H1 (cell line): Measurements from ENCODE around the gene GPX5. TPM values are rescaled to one million over a fixed set of nuclear protein-coding genes. Genes with fewer than 3 reads are reported as not detected.

Experiments
- CTCF ChIA-PET: fragments of 300-600 bp; sonication (Branson Sonifier 250); formaldehyde crosslinking; loops from one replicate; lab custom pipeline; 2021; ENCODE audit not compliant: partially characterized antibody; lab: Charles Lee
- POLR2A ChIA-PET: fragments of 300-600 bp; sonication (Branson Sonifier 250); formaldehyde crosslinking; loops from one replicate; lab custom pipeline; 2021; ENCODE audit warnings: inconsistent platforms; ENCODE audit not compliant: partially characterized antibody; lab: Charles Lee
- DNase-seq, 2 experiments: peaks; one replicate each; pipeline versions ENCODE4 v3.0.0 to v3.0.0-alpha.2; 2010 to 2022; ENCODE audit warnings: low spot score in 2 of 2, low read depth in 1 of 2, mixed read lengths in 1 of 2
- FAIRE-seq: peaks from 2 replicates; lab custom pipeline; 2011; peaks lifted over from hg19 to GRCh38; lab: Jason Lieb, UNC
- H2AFZ ChIP-seq: 2 replicates; pipeline ENCODE4 v1.8.1; 2012; ENCODE audit warnings: low read length, inconsistent platforms
- H2AK5ac ChIP-seq: 2 replicates; pipeline ENCODE4 v1.6.1; 2013; ENCODE audit warnings: low read depth, low read length
- H2BK120ac ChIP-seq: replicated peaks from 2 replicates; pipeline ENCODE3; 2013; ENCODE audit warnings: low read depth, low read length, inconsistent platforms
- H2BK12ac ChIP-seq: 2 replicates; pipeline ENCODE4 v1.6.1; 2013; ENCODE audit warnings: low read depth, low read length
- H2BK15ac ChIP-seq: 2 replicates; pipeline ENCODE4 v1.6.1; 2013; ENCODE audit warnings: low read length
- H2BK20ac ChIP-seq: 2 replicates; pipeline ENCODE4 v1.6.1; 2013; ENCODE audit warnings: low read length
- H2BK5ac ChIP-seq: 2 replicates; pipeline ENCODE4 v1.6.1; 2013; ENCODE audit warnings: low read depth, low read length
- H3K14ac ChIP-seq: 2 replicates; pipeline ENCODE4 v1.6.1; 2013; ENCODE audit warnings: inconsistent platforms; ENCODE audit not compliant: insufficient read length
- H3K18ac ChIP-seq: 2 replicates; pipeline ENCODE4 v1.6.1; 2013; ENCODE audit warnings: low read length; ENCODE audit errors: extremely low read depth
- H3K23ac ChIP-seq: 2 replicates; pipeline ENCODE4 v1.6.1; 2013; ENCODE audit warnings: inconsistent platforms; ENCODE audit not compliant: insufficient read length
- H3K23me2 ChIP-seq: 2 replicates; pipeline ENCODE4 v1.6.1; 2013; ENCODE audit warnings: low read depth, low read length
- H3K27ac ChIP-seq: 2 replicates; pipeline ENCODE4 v1.6.1; 2011; ENCODE audit warnings: low read depth, low read length, inconsistent platforms
- H3K27me3 ChIP-seq, 4 experiments: replicated peaks in 1 of 4; 1 replicate in 1 of 4; 2 replicates in 3 of 4; pipeline versions ENCODE4 v1.6.1 to v1.8.1; 2011 to 2013; ENCODE audit warnings: low read length in 3 of 4, mild to moderate bottlenecking in 3 of 4, inconsistent platforms in 2 of 4, mixed read lengths in 2 of 4, moderate library complexity in 1 of 4; ENCODE audit not compliant: control insufficient read depth in 3 of 4, insufficient read depth in 3 of 4; ENCODE audit errors: extremely low read depth in 1 of 4
- H3K36me3 ChIP-seq, 4 experiments: 2 replicates each; pipeline versions ENCODE4 v1.6.1 to v1.8.1; 2011 to 2013; ENCODE audit warnings: mild to moderate bottlenecking in 4 of 4, low read length in 3 of 4, moderate library complexity in 2 of 4, control low read depth in 1 of 4, inconsistent platforms in 1 of 4; ENCODE audit not compliant: insufficient read depth in 4 of 4, control insufficient read depth in 2 of 4
- H3K4ac ChIP-seq: replicated peaks from 2 replicates; pipeline ENCODE3; 2013; ENCODE audit warnings: low read length, low read depth, mixed read lengths, inconsistent platforms; ENCODE audit not compliant: insufficient read length
- H3K4me1 ChIP-seq, 4 experiments: replicated peaks in 1 of 4; 1 replicate in 1 of 4; 2 replicates in 3 of 4; pipeline versions ENCODE4 v1.6.1 to v1.8.1; 2011 to 2013; ENCODE audit warnings: low read length in 3 of 4, inconsistent platforms in 2 of 4, mixed read lengths in 1 of 4; ENCODE audit not compliant: insufficient read depth in 4 of 4, control insufficient read depth in 3 of 4
- H3K4me2 ChIP-seq, 2 experiments: 2 replicates each; pipeline versions ENCODE4 v1.6.1 to v1.8.1; 2011 to 2013; ENCODE audit warnings: low read depth in 2 of 2, low read length in 2 of 2, control low read depth in 1 of 2, inconsistent platforms in 1 of 2, mild to moderate bottlenecking in 1 of 2; ENCODE audit not compliant: insufficient read depth in 1 of 2
- H3K4me3 ChIP-seq, 4 experiments: fragments of 200-600, 300-600 bp in 1 of 4; sonication (generic), shearing (Covaris generic), sonication (Bioruptor Twin) in 1 of 4; 2 replicates each; pipeline versions ENCODE4 v1.5.1 to v1.8.1; 2011 to 2016; ENCODE audit warnings: low read length in 4 of 4, low read depth in 3 of 4, control low read depth in 2 of 4, inconsistent platforms in 2 of 4, mild to moderate bottlenecking in 2 of 4, mixed read lengths in 1 of 4, moderate library complexity in 1 of 4; ENCODE audit not compliant: insufficient read depth in 2 of 4; ENCODE audit errors: extremely low read depth in 1 of 4
- H3K56ac ChIP-seq: replicated peaks from 2 replicates; pipeline ENCODE3; 2013; ENCODE audit warnings: low read depth, mild to moderate bottlenecking, mixed read lengths, low read length, inconsistent platforms; ENCODE audit not compliant: insufficient read length
- H3K79me1 ChIP-seq: 2 replicates; pipeline ENCODE4 v1.6.1; 2013; ENCODE audit warnings: low read depth, low read length, control low read depth
- H3K79me2 ChIP-seq, 2 experiments: 2 replicates each; pipeline versions ENCODE4 v1.6.1 to v1.8.1; 2012 to 2013; ENCODE audit warnings: low read length in 2 of 2, mild to moderate bottlenecking in 2 of 2, inconsistent platforms in 1 of 2; ENCODE audit not compliant: insufficient read depth in 2 of 2, control insufficient read depth in 1 of 2
- H3K9ac ChIP-seq, 4 experiments: replicated peaks in 1 of 4; 1 replicate in 1 of 4; 2 replicates in 3 of 4; pipeline versions ENCODE4 v1.6.1 to v1.8.1; 2011 to 2013; ENCODE audit warnings: low read depth in 3 of 4, low read length in 3 of 4, control low read depth in 2 of 4, mild to moderate bottlenecking in 2 of 4, moderate library complexity in 2 of 4, inconsistent platforms in 1 of 4; ENCODE audit errors: extremely low read depth in 1 of 4
- H3K9me3 ChIP-seq, 2 experiments: 2 replicates each; pipeline versions ENCODE4 v1.6.1 to v1.8.1; 2012 to 2013; ENCODE audit warnings: mild to moderate bottlenecking in 2 of 2, moderate library complexity in 2 of 2, control low read depth in 1 of 2, inconsistent platforms in 1 of 2, low read depth in 1 of 2, low read length in 1 of 2, mixed read lengths in 1 of 2; ENCODE audit not compliant: insufficient read depth in 2 of 2
- H4K20me1 ChIP-seq, 2 experiments: replicated peaks in 1 of 2; 2 replicates each; pipeline versions ENCODE3 to v1.8.1; 2011 to 2013; ENCODE audit warnings: inconsistent platforms in 2 of 2, low read length in 2 of 2, mild to moderate bottlenecking in 1 of 2; ENCODE audit not compliant: insufficient read depth in 2 of 2, control insufficient read depth in 1 of 2
- H4K5ac ChIP-seq: 2 replicates; pipeline ENCODE4 v1.6.1; 2013; ENCODE audit warnings: low read length, low read depth, mixed read lengths, inconsistent platforms; ENCODE audit not compliant: insufficient read length
- H4K8ac ChIP-seq: 2 replicates; pipeline ENCODE4 v1.8.0; 2013; ENCODE audit warnings: mild to moderate bottlenecking, moderate library complexity, low read length, inconsistent platforms; ENCODE audit not compliant: insufficient read depth; ENCODE audit errors: extremely low read depth
- H4K91ac ChIP-seq: replicated peaks from 2 replicates; pipeline ENCODE3; 2013; ENCODE audit warnings: low read length, mixed read lengths, inconsistent platforms; ENCODE audit not compliant: insufficient read length
- CTCF ChIP-seq, 3 experiments: IDR thresholded peaks; 1 replicate in 2 of 3; 2 replicates in 1 of 3; pipeline versions ENCODE4 v1.5.1 to v1.6.1; 2011; ENCODE audit warnings: low read length in 3 of 3, mild to moderate bottlenecking in 3 of 3, inconsistent platforms in 2 of 3, low read depth in 1 of 3, moderate library complexity in 1 of 3; ENCODE audit not compliant: insufficient read depth in 1 of 3; ENCODE audit errors: control extremely low read depth in 1 of 3
- EZH2 ChIP-seq: fragments of 200-600 bp; sonication (generic); IDR thresholded peaks from 2 replicates; pipeline ENCODE4 v1.7.1; 2012; ENCODE audit warnings: low read depth, mild to moderate bottlenecking, moderate library complexity, low read length, inconsistent platforms; ENCODE audit not compliant: severe bottlenecking
- HDAC2 ChIP-seq, 2 experiments: fragments of 300-600 bp in 1 of 2; sonication (generic) in 1 of 2; IDR thresholded peaks; 2 replicates each; pipeline ENCODE4 v1.6.1; 2011 to 2012; ENCODE audit warnings: low read depth in 2 of 2, low read length in 2 of 2, mild to moderate bottlenecking in 2 of 2, moderate library complexity in 2 of 2, borderline replicate concordance in 1 of 2, inconsistent platforms in 1 of 2
- HDAC6 ChIP-seq: IDR thresholded peaks from one replicate; pipeline ENCODE4 v1.7.1; 2012; ENCODE audit warnings: low read depth, mild to moderate bottlenecking, inconsistent platforms, low read length, moderate library complexity
- JUND ChIP-seq: IDR thresholded peaks from 2 replicates; pipeline ENCODE4 v1.6.1; 2011; ENCODE audit warnings: mild to moderate bottlenecking, improper control_type of control experiment, low read length
- NRF1 ChIP-seq: IDR thresholded peaks from 2 replicates; pipeline ENCODE4 v1.6.1; 2011; ENCODE audit warnings: mild to moderate bottlenecking, low read depth, low read length, improper control_type of control experiment
- SAP30 ChIP-seq: fragments of 300-600 bp; sonication (generic); IDR thresholded peaks from 2 replicates; pipeline ENCODE4 v1.7.1; 2012; ENCODE audit warnings: low read length, moderate library complexity, mild to moderate bottlenecking, inconsistent platforms; ENCODE audit not compliant: insufficient read depth, insufficient replicate concordance
- TAF7 ChIP-seq: optimal IDR thresholded peaks from 2 replicates; pipeline ENCODE3; 2011; ENCODE audit warnings: low read depth, mild to moderate bottlenecking, inconsistent platforms, low read length, moderate library complexity, borderline replicate concordance
- WGBS, 2 experiments: shearing (Covaris generic) in 1 of 2; methylation state at CpG; one replicate each; pipeline versions ENCODE4 v1.1.6 to v1.1.7; 2013 to 2015; ENCODE audit warnings: low lambda C conversion rate in 2 of 2, mixed read lengths in 2 of 2, inconsistent platforms in 1 of 2, low coverage in 1 of 2, missing lambda C conversion rate in 1 of 2; ENCODE audit not compliant: insufficient replicate concordance in 2 of 2, insufficient coverage in 1 of 2, insufficient read length in 1 of 2; ENCODE audit errors: extremely low coverage in 1 of 2, missing lambda C conversion rate in 1 of 2; 5-methylcytosine and 5-hydroxymethylcytosine counted together
- polyA plus RNA-seq, 7 experiments: library from polyadenylated mRNA; depleted of rRNA in 3 of 7; stranded (reverse) in 5 of 7; unstranded in 2 of 7; fragments of >200 nt in 5 of 7; fragments of 200-250 nt in 2 of 7; gene quantifications; 1 replicate in 5 of 7; 2 replicates in 1 of 7; 4 replicates in 1 of 7; pipeline versions ENCODE4 v1.2.1 to v1.2.3, GENCODE V29; 2011 to 2013; ENCODE audit warnings: missing spikeins in 2 of 7, mixed read lengths in 2 of 7
- total RNA-seq: library from RNA; stranded (reverse); fragmentation: NEBNext Ultra II Directional; extraction: Animal tissue kit (Norgen Biotek cat#: 25700); gene quantifications from 2 replicates; pipeline ENCODE4 v1.2.1, GENCODE V29; 2021

GPX5 gene
- total and polyA plus RNA-seq, 2 of the 8 experiments (the other 6 are each of a cell fraction or from before 2014, with no cell fraction given): 0.08 TPM; not detected in 1

- Histone ChIP-seq H4K91ac (no peak overlapping the region), H3K27ac (no peak overlapping the region), H3K23ac (no peak overlapping the region)
- TF ChIP-seq EZH2 (no peak), HDAC2 (IDR thresholded peaks at IDR 0.05; ENCODE audit: borderline replicate concordance in 1 of 2, low read depth in 2 of 2, low read length in 2 of 2) (no peak), TAF7 (no peak), JUND (no peak), CTCF (IDR thresholded peaks at IDR 0.05; ENCODE audit: control extremely low read depth in 1 of 3, insufficient read depth in 1 of 3, low read depth in 1 of 3, low read length in 3 of 3) (no peak), NRF1 (no peak), HDAC6 (no peak), SAP30 (no peak)
- TF ChIP-seq, all 59 proteins: peak for 0
- no peak overlapping the region for H4K8ac ChIP-seq
- CTCF ChIA-PET: no interaction called here
- no peak overlapping the region for H3K9ac ChIP-seq
- 93% methylated on average over 1 of the region's 6 CpGs; no CpG with 5 or more reads in 1 of the 2 experiments for WGBS, 2 experiments
- H2BK5ac ChIP-seq: no peak overlapping the region
- H3K79me2 ChIP-seq: no peaks in the 10 kb centered on the region
- no peak overlapping the region for H3K4me3 ChIP-seq
- H3K4ac ChIP-seq: no peak overlapping the region
- no peaks in the 10 kb centered on the region for H3K23me2 ChIP-seq
- no peak overlapping the region for H2BK12ac ChIP-seq
- H3K79me1 ChIP-seq: no peaks in the 10 kb centered on the region
- no peak overlapping the region for H3K4me2 ChIP-seq
- no peak overlapping the region for H3K56ac ChIP-seq
- no peak overlapping the region for H4K5ac ChIP-seq
- H2BK20ac ChIP-seq: no peak overlapping the region
- FAIRE-seq (no peak), DNase-seq (no peak)
- H2BK15ac ChIP-seq: no peak overlapping the region
- H3K18ac ChIP-seq: no peak overlapping the region
- no peaks in the 10 kb centered on the region for H4K20me1 ChIP-seq
- H2BK120ac ChIP-seq: no peak overlapping the region
- no peak overlapping the region for H2AFZ ChIP-seq
- H3K14ac ChIP-seq: no peak overlapping the region
- H3K4me1 ChIP-seq: peaks cover 0 to 2% (median 2%) of the 10 kb centered on the region in 4 experiments; a peak in 4 of 7 replicates
- POLR2A ChIA-PET: no interaction called here
- H2AK5ac ChIP-seq: no peak overlapping the region
- no peaks in the 10 kb centered on the region for H3K27me3 ChIP-seq
- H3K36me3 ChIP-seq: peaks cover 0 to 4% (median 0%) of the 10 kb centered on the region in 4 experiments; a peak in 1 of 8 replicates
- peaks cover 0 to 12% of the 10 kb centered on the region in 2 experiments; a peak in 2 of 4 replicates for H3K9me3 ChIP-seq
These were observed 24.4 kb upstream of the GPX5 start for GRCh38 chr6:28501259-28501658.
